T-cell (primary cell): ENCODE measurements around the gene ARL6IP4. TPM values are rescaled to one million over a fixed set of nuclear protein-coding genes. Genes with fewer than 3 reads are reported as not detected.
A peak's percentile ranks its signal among the peaks of the same experiment; 100 is the strongest.

Experiments used
- ATAC-seq, 4 experiments: fragments of 200-7000 bp in 3 of 4; fragments of 150-1000 bp in 1 of 4; cut with Tn5 transposase; replicated peaks in 1 of 4; 1 replicate in 3 of 4; 2 replicates in 1 of 4; pipeline ENCODE4 v1.10.0; 2021; ENCODE audit warnings: moderate library complexity in 3 of 4, mild to moderate bottlenecking in 2 of 4, moderate number of reproducible peaks in 1 of 4
- CTCF ChIA-PET, 2 donors: fragments of 300-600 bp; sonication (Branson Sonifier 250); formaldehyde crosslinking; loops; one replicate each; lab custom pipeline; 2022; ENCODE audit warnings: antibody characterized with exemption in 2 of 2; lab: Charles Lee
- POLR2A ChIA-PET, 2 donors: fragments of 300-600 bp; sonication (Branson Sonifier 250); formaldehyde crosslinking; loops; one replicate each; lab custom pipeline; 2022; ENCODE audit warnings: antibody characterized with exemption in 2 of 2; lab: Charles Lee
- DNase-seq, 35 experiments: peaks; one replicate each; pipeline versions ENCODE4 v3.0.0 to v3.0.0-alpha.2; 2013 to 2023
- H3K27ac ChIP-seq: one replicate; pipeline ENCODE4 v1.5.1; 2013; ENCODE audit warnings: low read length
- H3K27me3 ChIP-seq, 2 experiments: replicated peaks in 1 of 2; 1 replicate in 1 of 2; 2 replicates in 1 of 2; pipeline versions ENCODE4 v1.6.1 to v1.7.0; 2013; ENCODE audit warnings: low read length in 1 of 2, mixed read lengths in 1 of 2; ENCODE audit not compliant: control insufficient read depth in 2 of 2, insufficient read depth in 2 of 2; ENCODE audit errors: extremely low read depth in 1 of 2
- H3K36me3 ChIP-seq, 2 donors: 1 replicate in 1 of 2; 2 replicates in 1 of 2; pipeline versions ENCODE4 v1.6.1 to v1.7.0; 2013; ENCODE audit warnings: low read length in 1 of 2; ENCODE audit not compliant: control insufficient read depth in 2 of 2, insufficient read depth in 1 of 2; ENCODE audit errors: extremely low read depth in 1 of 2
- H3K4me1 ChIP-seq, 2 experiments: 1 replicate in 1 of 2; 2 replicates in 1 of 2; pipeline versions ENCODE4 v1.6.1 to v1.7.0; 2013; ENCODE audit warnings: low read length in 2 of 2, mixed read lengths in 1 of 2; ENCODE audit not compliant: insufficient read depth in 2 of 2, control insufficient read depth in 1 of 2; ENCODE audit errors: extremely low read depth in 1 of 2
- H3K4me3 ChIP-seq, 2 donors: 1 replicate in 1 of 2; 2 replicates in 1 of 2; pipeline versions ENCODE4 v1.5.1 to v1.7.0; 2013; ENCODE audit warnings: mild to moderate bottlenecking in 2 of 2, low read length in 1 of 2, moderate library complexity in 1 of 2; ENCODE audit not compliant: control insufficient read depth in 1 of 2; ENCODE audit errors: extremely low read depth in 1 of 2
- H3K9me3 ChIP-seq: 2 replicates; pipeline ENCODE4 v1.7.0; 2013
- H3K27ac Mint-ChIP-seq, 2 donors: one replicate each; pipeline ENCODE4 v1.8.0; 2020 to 2021; ENCODE audit warnings: mild to moderate bottlenecking in 2 of 2, mixed read lengths in 2 of 2
- H3K27me3 Mint-ChIP-seq, 2 donors: one replicate each; pipeline ENCODE4 v1.8.0; 2021 to 2022; ENCODE audit warnings: mixed read lengths in 2 of 2
- H3K36me3 Mint-ChIP-seq: one replicate; pipeline ENCODE4 v1.8.0; 2021; ENCODE audit warnings: mixed read lengths
- H3K4me1 Mint-ChIP-seq, 3 donors: one replicate each; pipeline ENCODE4 v1.8.0; 2020 to 2022; ENCODE audit warnings: mixed read lengths in 3 of 3, mild to moderate bottlenecking in 1 of 3
- H3K4me3 Mint-ChIP-seq, 3 donors: one replicate each; pipeline ENCODE4 v1.8.0; 2020 to 2022; ENCODE audit warnings: mild to moderate bottlenecking in 3 of 3, mixed read lengths in 3 of 3, moderate library complexity in 3 of 3
- H3K9me3 Mint-ChIP-seq, 3 donors: one replicate each; pipeline ENCODE4 v1.8.0; 2020 to 2022; ENCODE audit warnings: mixed read lengths in 3 of 3
- WGBS: methylation state at CpG from one replicate; pipeline ENCODE4 v1.1.5; 2013; ENCODE audit warnings: missing lambda C conversion rate; ENCODE audit not compliant: insufficient coverage; 5-methylcytosine and 5-hydroxymethylcytosine counted together
- total RNA-seq, 35 experiments: library from RNA in 6 of 35; stranded (reverse) in 6 of 35; fragments of 120-200 nt in 1 of 35; gene quantifications; one replicate each; pipeline versions ENCODE4 v1.2.1 to v1.2.4 and lab custom pipeline; 2013 to 2026

The ARL6IP4 gene
- total RNA-seq, 5 donors from 2014 or later (not counting 1 experiment from before 2014, with no cell fraction given) = 134 to 231 (median 204) TPM

- Mint-ChIP-seq H3K4me1 (peaks cover 20 to 32% (median 24%) of the 10 kb centered on the region in 3 donors), H3K9me3 (no peaks in the 10 kb centered on the region), H3K36me3 (peaks cover 11% of the 10 kb centered on the region), H3K27ac (no peak overlapping the region), H3K4me3 (no peak overlapping the region), H3K27me3 (no peaks in the 10 kb centered on the region)
- Histone ChIP-seq H3K36me3 (peaks cover 6 to 22% of the 10 kb centered on the region in 2 donors), H3K4me3 (no peak overlapping the region), H3K27ac (no peak overlapping the region), H3K4me1 (peaks cover 11 to 15% of the 10 kb centered on the region in 2 experiments), H3K9me3 (no peaks in the 10 kb centered on the region), H3K27me3 (no peaks in the 10 kb centered on the region)
- 85% methylated on average over 11 of the region's 19 CpGs for WGBS
- no peak for DNase-seq
- ChIA-PET POLR2A (no interaction called here), CTCF (interaction anchor here in 1 of 2 donors (0.6 kb wide), 1 partner anchor 123 kb away, joined by 3 read pairs; the partner anchor contains the start of gene PITPNM2)
- no peak for ATAC-seq
Observed at GRCh38 chr12:123027726-123028445, 47.4 kb downstream of the ARL6IP4 start.

- H3K9me3 ChIP-seq = no peaks in the 10 kb centered on the region
- Mint-ChIP-seq H3K27me3 (no peaks in the 10 kb centered on the region), H3K27ac (no peak overlapping the region), H3K36me3 (peaks cover 13% of the 10 kb centered on the region), H3K4me3 (no peak overlapping the region), H3K9me3 (no peaks in the 10 kb centered on the region), H3K4me1 (peaks cover 24 to 37% (median 29%) of the 10 kb centered on the region in 3 donors)
- no peak for DNase-seq
- H3K36me3 ChIP-seq = peaks cover 9 to 19% of the 10 kb centered on the region in 2 donors
- peak in 1 of 4 experiments; percentile 74 for ATAC-seq
- H3K27ac ChIP-seq = no peak overlapping the region
- ChIA-PET POLR2A (no interaction called here), CTCF (no interaction called here)
- H3K4me1 ChIP-seq = peaks cover 16 to 19% of the 10 kb centered on the region in 2 experiments
- H3K27me3 ChIP-seq = no peaks in the 10 kb centered on the region
- no peak overlapping the region for H3K4me3 ChIP-seq
- WGBS = 81% methylated on average over 3 of the region's 7 CpGs
Observed at GRCh38 chr12:123028475-123028874, 48.0 kb downstream of the ARL6IP4 start.

GRCh38 chr12:123029550-123029949 is 49.1 kb downstream of the ARL6IP4 start:
- Histone ChIP-seq H3K27me3 (no peaks in the 10 kb centered on the region), H3K36me3 (peaks cover 9 to 21% of the 10 kb centered on the region in 2 donors), H3K4me3 (no peak overlapping the region), H3K4me1 (peaks cover 23 to 30% of the 10 kb centered on the region in 2 experiments), H3K27ac (no peak overlapping the region), H3K9me3 (no peaks in the 10 kb centered on the region)
- Mint-ChIP-seq H3K27me3 (no peaks in the 10 kb centered on the region), H3K27ac (no peak overlapping the region), H3K4me1 (peaks cover 32 to 39% (median 33%) of the 10 kb centered on the region in 3 donors), H3K9me3 (no peaks in the 10 kb centered on the region), H3K4me3 (no peak overlapping the region), H3K36me3 (peaks cover 18% of the 10 kb centered on the region)
- ATAC-seq = no peak
- CTCF ChIA-PET = no interaction called here
- DNase-seq = no peak
- POLR2A ChIA-PET = interaction anchor here in 1 of 2 donors (0.7 kb wide), 1 partner anchor 60 kb away, joined by 3 read pairs; no protein-coding TSS in a partner anchor

- Histone ChIP-seq H3K27me3 (no peaks in the 10 kb centered on the region), H3K27ac (no peak overlapping the region), H3K4me3 (no peak overlapping the region), H3K4me1 (peaks cover 27 to 28% of the 10 kb centered on the region in 2 experiments), H3K36me3 (peaks cover 9 to 22% of the 10 kb centered on the region in 2 donors), H3K9me3 (no peaks in the 10 kb centered on the region)
- WGBS = 80% methylated on average over 1 of the region's 1 CpG
- Mint-ChIP-seq H3K4me1 (peaks cover 30 to 37% (median 35%) of the 10 kb centered on the region in 3 donors), H3K9me3 (no peaks in the 10 kb centered on the region), H3K27ac (no peak overlapping the region), H3K27me3 (no peaks in the 10 kb centered on the region), H3K4me3 (no peak overlapping the region), H3K36me3 (peaks cover 18% of the 10 kb centered on the region)
- DNase-seq (no peak), ATAC-seq (no peak)
- ChIA-PET POLR2A (no interaction called here), CTCF (no interaction called here)
Observed at GRCh38 chr12:123030686-123031085, 50.2 kb downstream of the ARL6IP4 start.

- Mint-ChIP-seq H3K9me3 (no peaks in the 10 kb centered on the region), H3K36me3 (peaks cover 18% of the 10 kb centered on the region)
Observed at GRCh38 chr12:123031171-123031845, 50.8 kb downstream of the ARL6IP4 start.

More at GRCh38 chr12:123031171-123031845, 50.8 kb downstream of the ARL6IP4 start:
- Mint-ChIP-seq H3K4me3 (no peak overlapping the region), H3K27ac (no peak overlapping the region), H3K27me3 (no peaks in the 10 kb centered on the region), H3K4me1 (peaks cover 28 to 41% (median 31%) of the 10 kb centered on the region in 3 donors)
- 83% methylated on average over 9 of the region's 10 CpGs for WGBS
- Histone ChIP-seq H3K9me3 (no peaks in the 10 kb centered on the region), H3K27ac (no peak overlapping the region), H3K27me3 (no peaks in the 10 kb centered on the region), H3K4me1 (peaks cover 27 to 28% of the 10 kb centered on the region in 2 experiments), H3K4me3 (no peak overlapping the region), H3K36me3 (peaks cover 9 to 17% of the 10 kb centered on the region in 2 donors)
- DNase-seq = no peak
- ATAC-seq = no peak
- ChIA-PET CTCF (interaction anchor here in 1 of 2 donors (0.5 kb wide), 1 partner anchor 123 kb away, joined by 8 read pairs; no protein-coding TSS in a partner anchor), POLR2A (interaction anchor here in 1 of 2 donors (0.6 kb wide), 1 partner anchor 922 kb away, joined by 11 read pairs; no protein-coding TSS in a partner anchor)
